GM23338 (cell line): ENCODE data around the gene PRRT1. TPM values are rescaled to one million over a fixed set of nuclear protein-coding genes. Genes with fewer than 3 reads are reported as not detected.

ENCODE experiments used
- ATAC-seq: fragments of 200-7000 bp; cut with Tn5 transposase; 3 replicates; pipeline ENCODE4 v1.9.1; 2020
- DNase-seq: peaks from one replicate; pipeline ENCODE4 v3.0.0-alpha.2; 2015; ENCODE audit warnings: low spot score
- H2AFZ ChIP-seq: fragments of 200-600 bp; sonication (generic); 2 replicates; pipeline ENCODE4 v1.8.0; 2016; ENCODE audit warnings: antibody characterized with exemption, mild to moderate bottlenecking, moderate library complexity
- H3F3A ChIP-seq: fragments of 200-600 bp; sonication (generic); replicated peaks from 2 replicates; pipeline ENCODE4 v1.8.0; 2017; ENCODE audit warnings: antibody characterized with exemption, mixed run types, low read depth
- H3K27ac ChIP-seq: fragments of 200-600 bp; sonication (generic); 2 replicates; pipeline ENCODE4 v1.6.1; 2016; ENCODE audit warnings: low read depth
- H3K27me3 ChIP-seq: fragments of 200-600 bp; sonication (generic); 2 replicates; pipeline ENCODE4 v1.8.0; 2016; ENCODE audit warnings: mild to moderate bottlenecking, mixed run types, moderate library complexity; ENCODE audit not compliant: insufficient read depth
- H3K36me3 ChIP-seq: fragments of 200-600 bp; sonication (generic); 2 replicates; pipeline ENCODE4 v1.8.0; 2016; ENCODE audit warnings: mild to moderate bottlenecking; ENCODE audit not compliant: insufficient read depth
- H3K4me1 ChIP-seq: fragments of 200-600 bp; sonication (generic); 2 replicates; pipeline ENCODE4 v1.8.0; 2016; ENCODE audit warnings: mild to moderate bottlenecking, moderate library complexity; ENCODE audit not compliant: insufficient read depth
- H3K4me2 ChIP-seq: fragments of 200-600 bp; sonication (generic); 2 replicates; pipeline ENCODE4 v1.7.1; 2017; ENCODE audit warnings: mixed run types
- H3K4me3 ChIP-seq: fragments of 200-600 bp; sonication (generic); 2 replicates; pipeline ENCODE4 v1.6.1; 2016; ENCODE audit warnings: mixed run types
- H3K79me2 ChIP-seq: fragments of 200-600 bp; sonication (generic); replicated peaks from 2 replicates; pipeline ENCODE4 v1.8.0; 2017; ENCODE audit warnings: mild to moderate bottlenecking; ENCODE audit not compliant: insufficient read depth
- H3K9me2 ChIP-seq: fragments of 200-600 bp; sonication (generic); 2 replicates; pipeline ENCODE4 v1.8.0; 2017; ENCODE audit not compliant: insufficient read depth
- H4K20me1 ChIP-seq: fragments of 200-600 bp; sonication (generic); replicated peaks from 2 replicates; pipeline ENCODE4 v1.8.0; 2017; ENCODE audit warnings: mild to moderate bottlenecking; ENCODE audit not compliant: insufficient read depth
- H3K27ac Mint-ChIP-seq: 2 replicates; pipeline ENCODE4 v1.8.0; 2020; ENCODE audit warnings: inconsistent platforms, mild to moderate bottlenecking, moderate library complexity, mixed read lengths
- H3K27me3 Mint-ChIP-seq: 3 replicates; pipeline ENCODE4 v1.8.0; 2022; ENCODE audit warnings: low read depth, mild to moderate bottlenecking, moderate library complexity, mixed read lengths, inconsistent platforms; ENCODE audit not compliant: insufficient read depth, poor library complexity
- H3K36me3 Mint-ChIP-seq: 3 replicates; pipeline ENCODE4 v1.8.0; 2021; ENCODE audit warnings: low read depth, mild to moderate bottlenecking, inconsistent platforms, moderate library complexity, mixed read lengths
- H3K4me1 Mint-ChIP-seq: 3 replicates; pipeline ENCODE4 v1.8.0; 2020; ENCODE audit warnings: mild to moderate bottlenecking, inconsistent platforms, mixed read lengths
- H3K4me3 Mint-ChIP-seq: 3 replicates; pipeline ENCODE4 v1.8.0; 2021; ENCODE audit warnings: moderate library complexity, mild to moderate bottlenecking, inconsistent platforms, mixed read lengths
- H3K9me3 Mint-ChIP-seq: 3 replicates; pipeline ENCODE4 v1.8.0; 2020; ENCODE audit warnings: moderate library complexity, mild to moderate bottlenecking, inconsistent platforms, mixed read lengths
- EZH2phosphoT487 ChIP-seq: fragments of 200-600 bp; sonication (generic); IDR thresholded peaks from one replicate; pipeline ENCODE4 v1.8.1; 2018; ENCODE audit warnings: antibody characterized with exemption; ENCODE audit not compliant: unreplicated experiment
- NANOG ChIP-seq: IDR thresholded peaks from 2 replicates; pipeline ENCODE4 v1.6.1; 2016; ENCODE audit warnings: antibody characterized with exemption, borderline replicate concordance
- ZNF114 ChIP-seq: fragments of 250-450 bp; sonication (Bioruptor Pico); IDR thresholded peaks from 2 replicates; pipeline ENCODE4 v1.5.0; 2020; ENCODE audit warnings: mild to moderate bottlenecking, moderate library complexity
- polyA plus RNA-seq: library from polyadenylated mRNA; unstranded; fragments of >200 nt; fragmentation: Nextera tagmentation; extraction: Ambion mirVana; gene quantifications from 2 replicates; pipeline ENCODE4 v1.2.1, GENCODE V29; 2016
- total RNA-seq: library from RNA; depleted of rRNA; stranded (reverse); fragments of >200 nt; shearing (Covaris generic); gene quantifications from 2 replicates; pipeline ENCODE4 v1.2.3, GENCODE V29; 2014
- TF ChIP-seq, protein P1 (sequence below), 2 experiments: fragments of 200-600 bp in 1 of 2; sonication (generic) in 1 of 2; conservative IDR thresholded peaks; 2 replicates each; pipeline versions ENCODE4 v1.5.1 to v1.6.1; 2016 to 2017; ENCODE audit warnings: antibody characterized with exemption in 2 of 2, low read depth in 2 of 2, mild to moderate bottlenecking in 2 of 2, moderate library complexity in 1 of 2
- TF ChIP-seq, protein P2 (sequence below): fragments of 250-450 bp; sonication (Bioruptor Pico); IDR thresholded peaks from 2 replicates; pipeline ENCODE4 v1.5.0; 2020; ENCODE audit warnings: mild to moderate bottlenecking, moderate library complexity
- TF ChIP-seq, protein P3 (sequence below): IDR thresholded peaks from 2 replicates; pipeline ENCODE4 v1.6.1; 2016; ENCODE audit warnings: antibody characterized with exemption

PRRT1 gene
- total and polyA plus RNA-seq, 2 experiments from 2014 or later, result 2.7 TPM; not detected in 1

DNA sequence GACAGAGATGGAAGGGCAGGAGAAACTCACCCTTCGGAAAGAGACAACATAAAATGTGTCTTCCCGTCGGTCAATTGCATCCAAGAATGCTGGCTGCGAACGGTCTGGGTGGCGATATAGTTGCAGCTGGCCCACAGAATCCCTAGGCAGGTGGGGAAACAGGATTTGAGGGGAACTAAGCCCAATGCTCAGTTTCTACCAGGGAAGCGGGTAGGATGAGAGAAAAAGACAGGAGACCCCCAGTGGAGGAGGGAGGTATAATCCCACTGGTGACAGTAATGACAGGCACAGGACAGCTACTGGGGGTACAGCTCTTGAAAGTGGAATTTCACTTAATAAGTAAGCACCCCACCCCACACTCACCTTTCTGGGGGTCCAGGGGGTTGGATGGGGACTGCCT lies 35.1 kb downstream of the PRRT1 start:
- H2AFZ ChIP-seq, result no peak overlapping the region
- peaks cover 43% of the 10 kb centered on the region for H3K36me3 Mint-ChIP-seq
- H3K36me3 ChIP-seq, result peaks cover 12% of the 10 kb centered on the region
- peaks cover 2% of the 10 kb centered on the region; the same call in 1 of the 3 replicates for H3K4me1 Mint-ChIP-seq
- TF ChIP-seq, protein P1, sequence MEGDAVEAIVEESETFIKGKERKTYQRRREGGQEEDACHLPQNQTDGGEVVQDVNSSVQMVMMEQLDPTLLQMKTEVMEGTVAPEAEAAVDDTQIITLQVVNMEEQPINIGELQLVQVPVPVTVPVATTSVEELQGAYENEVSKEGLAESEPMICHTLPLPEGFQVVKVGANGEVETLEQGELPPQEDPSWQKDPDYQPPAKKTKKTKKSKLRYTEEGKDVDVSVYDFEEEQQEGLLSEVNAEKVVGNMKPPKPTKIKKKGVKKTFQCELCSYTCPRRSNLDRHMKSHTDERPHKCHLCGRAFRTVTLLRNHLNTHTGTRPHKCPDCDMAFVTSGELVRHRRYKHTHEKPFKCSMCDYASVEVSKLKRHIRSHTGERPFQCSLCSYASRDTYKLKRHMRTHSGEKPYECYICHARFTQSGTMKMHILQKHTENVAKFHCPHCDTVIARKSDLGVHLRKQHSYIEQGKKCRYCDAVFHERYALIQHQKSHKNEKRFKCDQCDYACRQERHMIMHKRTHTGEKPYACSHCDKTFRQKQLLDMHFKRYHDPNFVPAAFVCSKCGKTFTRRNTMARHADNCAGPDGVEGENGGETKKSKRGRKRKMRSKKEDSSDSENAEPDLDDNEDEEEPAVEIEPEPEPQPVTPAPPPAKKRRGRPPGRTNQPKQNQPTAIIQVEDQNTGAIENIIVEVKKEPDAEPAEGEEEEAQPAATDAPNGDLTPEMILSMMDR (conservative IDR thresholded peaks at IDR 0.05; ENCODE audit: low read depth in 2 of 2), result peak; percentile 46 to 53
- TF ChIP-seq ZNF114 (CRISPR knock-in tag), result no peak
- no peak overlapping the region for H3K4me2 ChIP-seq
- no peaks in the 10 kb centered on the region for H3K4me1 ChIP-seq
- peak; percentile 63 for DNase-seq
- H3K27me3 Mint-ChIP-seq, result peaks cover 8% of the 10 kb centered on the region
- no peak overlapping the region for H3K4me3 Mint-ChIP-seq
- H3K9me3 Mint-ChIP-seq, result no peaks in the 10 kb centered on the region
- no peaks in the 10 kb centered on the region; the same call in 1 of the 2 replicates for H4K20me1 ChIP-seq
- no peaks in the 10 kb centered on the region for H3K9me2 ChIP-seq
- ATAC-seq, result peak; percentile 23
- H3K79me2 ChIP-seq, result no peaks in the 10 kb centered on the region
- H3K27me3 ChIP-seq, result no peaks in the 10 kb centered on the region
- H3K4me3 ChIP-seq, result no peak overlapping the region
- no peak overlapping the region for H3K27ac Mint-ChIP-seq
- H3K27ac ChIP-seq, result no peak overlapping the region
- H3F3A ChIP-seq, result peaks cover 4% of the 10 kb centered on the region; the same call in 1 of the 2 replicates

DNA sequence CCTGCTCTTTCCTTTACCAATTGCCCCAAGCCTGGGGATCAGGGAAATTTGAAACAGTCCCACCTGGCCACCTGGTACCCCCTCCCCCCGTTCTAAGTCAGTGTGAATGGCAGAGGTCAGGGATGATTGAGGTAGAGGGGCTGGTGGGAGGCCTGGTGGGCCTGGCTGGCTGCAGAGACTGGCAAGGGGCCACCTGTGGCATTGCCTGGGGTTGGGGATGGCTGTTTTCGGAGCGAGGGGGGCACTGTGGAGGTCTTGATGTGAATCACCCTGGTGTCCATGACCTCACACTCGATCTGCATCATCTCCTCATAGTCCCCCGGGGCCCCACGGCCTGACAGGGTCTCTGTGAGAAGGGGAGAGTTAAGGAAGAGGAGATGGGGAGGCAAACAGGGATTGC lies 36.1 kb downstream of the PRRT1 start:
- H3K27ac Mint-ChIP-seq, result no peak overlapping the region
- H3K9me3 Mint-ChIP-seq, result no peaks in the 10 kb centered on the region
- TF ChIP-seq, protein P2, sequence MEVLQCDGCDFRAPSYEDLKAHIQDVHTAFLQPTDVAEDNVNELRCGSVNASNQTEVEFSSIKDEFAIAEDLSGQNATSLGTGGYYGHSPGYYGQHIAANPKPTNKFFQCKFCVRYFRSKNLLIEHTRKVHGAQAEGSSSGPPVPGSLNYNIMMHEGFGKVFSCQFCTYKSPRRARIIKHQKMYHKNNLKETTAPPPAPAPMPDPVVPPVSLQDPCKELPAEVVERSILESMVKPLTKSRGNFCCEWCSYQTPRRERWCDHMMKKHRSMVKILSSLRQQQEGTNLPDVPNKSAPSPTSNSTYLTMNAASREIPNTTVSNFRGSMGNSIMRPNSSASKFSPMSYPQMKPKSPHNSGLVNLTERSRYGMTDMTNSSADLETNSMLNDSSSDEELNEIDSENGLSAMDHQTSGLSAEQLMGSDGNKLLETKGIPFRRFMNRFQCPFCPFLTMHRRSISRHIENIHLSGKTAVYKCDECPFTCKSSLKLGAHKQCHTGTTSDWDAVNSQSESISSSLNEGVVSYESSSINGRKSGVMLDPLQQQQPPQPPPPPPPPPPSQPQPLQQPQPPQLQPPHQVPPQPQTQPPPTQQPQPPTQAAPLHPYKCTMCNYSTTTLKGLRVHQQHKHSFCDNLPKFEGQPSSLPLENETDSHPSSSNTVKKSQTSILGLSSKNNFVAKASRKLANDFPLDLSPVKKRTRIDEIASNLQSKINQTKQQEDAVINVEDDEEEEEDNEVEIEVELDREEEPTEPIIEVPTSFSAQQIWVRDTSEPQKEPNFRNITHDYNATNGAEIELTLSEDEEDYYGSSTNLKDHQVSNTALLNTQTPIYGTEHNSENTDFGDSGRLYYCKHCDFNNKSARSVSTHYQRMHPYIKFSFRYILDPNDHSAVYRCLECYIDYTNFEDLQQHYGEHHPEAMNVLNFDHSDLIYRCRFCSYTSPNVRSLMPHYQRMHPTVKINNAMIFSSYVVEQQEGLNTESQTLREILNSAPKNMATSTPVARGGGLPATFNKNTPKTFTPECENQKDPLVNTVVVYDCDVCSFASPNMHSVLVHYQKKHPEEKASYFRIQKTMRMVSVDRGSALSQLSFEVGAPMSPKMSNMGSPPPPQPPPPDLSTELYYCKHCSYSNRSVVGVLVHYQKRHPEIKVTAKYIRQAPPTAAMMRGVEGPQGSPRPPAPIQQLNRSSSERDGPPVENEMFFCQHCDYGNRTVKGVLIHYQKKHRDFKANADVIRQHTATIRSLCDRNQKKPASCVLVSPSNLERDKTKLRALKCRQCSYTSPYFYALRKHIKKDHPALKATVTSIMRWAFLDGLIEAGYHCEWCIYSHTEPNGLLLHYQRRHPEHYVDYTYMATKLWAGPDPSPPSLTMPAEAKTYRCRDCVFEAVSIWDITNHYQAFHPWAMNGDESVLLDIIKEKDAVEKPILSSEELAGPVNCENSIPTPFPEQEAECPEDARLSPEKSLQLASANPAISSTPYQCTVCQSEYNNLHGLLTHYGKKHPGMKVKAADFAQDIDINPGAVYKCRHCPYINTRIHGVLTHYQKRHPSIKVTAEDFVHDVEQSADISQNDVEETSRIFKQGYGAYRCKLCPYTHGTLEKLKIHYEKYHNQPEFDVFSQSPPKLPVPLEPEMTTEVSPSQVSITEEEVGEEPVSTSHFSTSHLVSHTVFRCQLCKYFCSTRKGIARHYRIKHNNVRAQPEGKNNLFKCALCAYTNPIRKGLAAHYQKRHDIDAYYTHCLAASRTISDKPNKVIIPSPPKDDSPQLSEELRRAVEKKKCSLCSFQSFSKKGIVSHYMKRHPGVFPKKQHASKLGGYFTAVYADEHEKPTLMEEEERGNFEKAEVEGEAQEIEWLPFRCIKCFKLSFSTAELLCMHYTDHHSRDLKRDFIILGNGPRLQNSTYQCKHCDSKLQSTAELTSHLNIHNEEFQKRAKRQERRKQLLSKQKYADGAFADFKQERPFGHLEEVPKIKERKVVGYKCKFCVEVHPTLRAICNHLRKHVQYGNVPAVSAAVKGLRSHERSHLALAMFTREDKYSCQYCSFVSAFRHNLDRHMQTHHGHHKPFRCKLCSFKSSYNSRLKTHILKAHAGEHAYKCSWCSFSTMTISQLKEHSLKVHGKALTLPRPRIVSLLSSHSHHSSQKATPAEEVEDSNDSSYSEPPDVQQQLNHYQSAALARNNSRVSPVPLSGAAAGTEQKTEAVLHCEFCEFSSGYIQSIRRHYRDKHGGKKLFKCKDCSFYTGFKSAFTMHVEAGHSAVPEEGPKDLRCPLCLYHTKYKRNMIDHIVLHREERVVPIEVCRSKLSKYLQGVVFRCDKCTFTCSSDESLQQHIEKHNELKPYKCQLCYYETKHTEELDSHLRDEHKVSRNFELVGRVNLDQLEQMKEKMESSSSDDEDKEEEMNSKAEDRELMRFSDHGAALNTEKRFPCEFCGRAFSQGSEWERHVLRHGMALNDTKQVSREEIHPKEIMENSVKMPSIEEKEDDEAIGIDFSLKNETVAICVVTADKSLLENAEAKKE (CRISPR knock-in tag), result no peak
- TF ChIP-seq ZNF114 (CRISPR knock-in tag) (no peak), NANOG (no peak), EZH2phosphoT487 (no peak)
- TF ChIP-seq, protein P3, sequence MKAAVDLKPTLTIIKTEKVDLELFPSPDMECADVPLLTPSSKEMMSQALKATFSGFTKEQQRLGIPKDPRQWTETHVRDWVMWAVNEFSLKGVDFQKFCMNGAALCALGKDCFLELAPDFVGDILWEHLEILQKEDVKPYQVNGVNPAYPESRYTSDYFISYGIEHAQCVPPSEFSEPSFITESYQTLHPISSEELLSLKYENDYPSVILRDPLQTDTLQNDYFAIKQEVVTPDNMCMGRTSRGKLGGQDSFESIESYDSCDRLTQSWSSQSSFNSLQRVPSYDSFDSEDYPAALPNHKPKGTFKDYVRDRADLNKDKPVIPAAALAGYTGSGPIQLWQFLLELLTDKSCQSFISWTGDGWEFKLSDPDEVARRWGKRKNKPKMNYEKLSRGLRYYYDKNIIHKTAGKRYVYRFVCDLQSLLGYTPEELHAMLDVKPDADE, result no peak
- TF ChIP-seq, protein P1 (conservative IDR thresholded peaks at IDR 0.05; ENCODE audit: low read depth in 2 of 2), result no peak

More for the DNA sequence above, 36.1 kb downstream of the PRRT1 start:
- H3F3A ChIP-seq, result peaks cover 4% of the 10 kb centered on the region; the same call in 1 of the 2 replicates
- no peaks in the 10 kb centered on the region for H3K27me3 ChIP-seq
- no peak overlapping the region for H2AFZ ChIP-seq
- H3K27ac ChIP-seq, result no peak overlapping the region
- DNase-seq (no peak), ATAC-seq (no peak)
- H3K9me2 ChIP-seq, result no peaks in the 10 kb centered on the region
- no peaks in the 10 kb centered on the region for H3K79me2 ChIP-seq
- H3K27me3 Mint-ChIP-seq, result peaks cover 8% of the 10 kb centered on the region
- peaks cover 9% of the 10 kb centered on the region for H3K36me3 ChIP-seq
- peaks cover 35% of the 10 kb centered on the region for H3K36me3 Mint-ChIP-seq
- H3K4me3 Mint-ChIP-seq, result no peak overlapping the region
- peaks cover 2% of the 10 kb centered on the region; the same call in 1 of the 3 replicates for H3K4me1 Mint-ChIP-seq
- H4K20me1 ChIP-seq, result no peaks in the 10 kb centered on the region; the same call in 1 of the 2 replicates
- no peak overlapping the region for H3K4me3 ChIP-seq
- H3K4me1 ChIP-seq, result no peaks in the 10 kb centered on the region
- no peak overlapping the region for H3K4me2 ChIP-seq
